Activated CD4-positive, alpha-beta memory T cell treated with anti-CD3 and anti-CD28 coated beads, Interleukin-2, amount 10 ng/mL, durations not matched to agents 7 days and 5 days (primary cell): ENCODE data around the gene SYDE1. TPM values are rescaled to one million over a fixed set of nuclear protein-coding genes. Genes with fewer than 3 reads are reported as not detected.
A peak's percentile ranks its signal among the peaks of the same experiment; 100 is the strongest.
"Not testable (repeated sequence)": the region's sequence is repeated elsewhere in the genome, so short reads cannot be mapped to it uniquely, and the experiment has no call there.

Experiments
- CTCF ChIA-PET: fragments of 350-600 bp; sonication (Branson Sonifier 250); formaldehyde crosslinking; loops from one replicate; lab custom pipeline; 2021; ENCODE audit warnings: antibody characterized with exemption, inconsistent platforms; lab: Charles Lee
- POLR2A ChIA-PET: fragments of 350-600 bp; sonication (Branson Sonifier 250); formaldehyde crosslinking; loops from one replicate; lab custom pipeline; 2021; ENCODE audit warnings: antibody characterized with exemption; lab: Charles Lee
- DNase-seq: peaks from one replicate; pipeline ENCODE4 v3.0.0-alpha.2; 2020
- H3K27ac Mint-ChIP-seq: one replicate; pipeline ENCODE4 v1.8.0; 2021; ENCODE audit warnings: mild to moderate bottlenecking, mixed read lengths
- H3K27me3 Mint-ChIP-seq: one replicate; pipeline ENCODE4 v1.8.0; 2021; ENCODE audit warnings: mixed read lengths
- H3K36me3 Mint-ChIP-seq: one replicate; pipeline ENCODE4 v1.8.0; 2021; ENCODE audit warnings: low read depth, mixed read lengths
- H3K4me1 Mint-ChIP-seq: one replicate; pipeline ENCODE4 v1.8.0; 2021; ENCODE audit warnings: mixed read lengths
- H3K4me3 Mint-ChIP-seq: one replicate; pipeline ENCODE4 v1.8.0; 2021; ENCODE audit warnings: mild to moderate bottlenecking, mixed read lengths
- H3K9me3 Mint-ChIP-seq: one replicate; pipeline ENCODE4 v1.8.0; 2021; ENCODE audit warnings: mixed read lengths
- total RNA-seq, 2 experiments: library from RNA; stranded (reverse); gene quantifications; one replicate each; pipeline ENCODE4 v1.2.3, GENCODE V29; 2021

SYDE1 gene
- total RNA-seq = not detected

- H3K4me3 Mint-ChIP-seq = no peak within 1 kb of the TSS
- no peak for DNase-seq
- H3K27me3 Mint-ChIP-seq = peaks cover 28% of the 10 kb centered on the region
- CTCF ChIA-PET = no interaction called here
- no peak within 1 kb of the TSS for H3K27ac Mint-ChIP-seq
- POLR2A ChIA-PET = interaction anchor here (0.6 kb wide), 1 partner anchor 58 kb away, joined by 3 read pairs; no protein-coding TSS in a partner anchor
- peaks cover 12% of the 10 kb centered on the region for H3K9me3 Mint-ChIP-seq
- H3K4me1 Mint-ChIP-seq = peaks cover 9% of the 10 kb centered on the region
- no peaks in the 10 kb centered on the region for H3K36me3 Mint-ChIP-seq
Measured at GRCh38 chr19:15107061-15108010, at the start of gene SYDE1. SYDE1 (plus strand) TSS chr19:15107401; CDS start chr19:15107434, 33 bp downstream.

DNA sequence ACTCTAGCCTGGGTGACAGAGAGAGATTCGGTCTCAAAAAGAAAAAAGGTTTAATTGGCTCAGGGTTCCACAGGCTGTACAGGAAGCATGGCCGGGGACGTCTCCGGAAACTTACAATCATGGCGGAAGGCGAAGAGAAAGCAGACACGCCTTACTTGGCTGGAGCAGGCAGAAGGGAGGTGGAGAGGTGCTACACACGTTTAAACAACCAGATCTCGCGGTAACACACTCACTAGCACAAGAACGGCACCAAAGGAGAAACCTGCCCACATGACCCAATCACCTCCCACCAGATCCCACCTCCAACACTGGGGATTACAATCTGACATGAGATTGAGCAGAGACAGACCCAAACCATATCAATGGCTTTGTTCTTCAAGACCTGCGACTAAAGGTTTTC, 45.2 kb upstream of the SYDE1 start:
- Mint-ChIP-seq H3K9me3 (no peaks in the 10 kb centered on the region), H3K4me1 (no peaks in the 10 kb centered on the region), H3K4me3 (no peak overlapping the region), H3K27ac (no peak overlapping the region), H3K27me3 (peaks cover 11% of the 10 kb centered on the region), H3K36me3 (no peaks in the 10 kb centered on the region)
- CTCF ChIA-PET = no interaction called here
- DNase-seq = no peak
- POLR2A ChIA-PET = no interaction called here

- H3K9me3 Mint-ChIP-seq = not testable (repeated sequence)
Measured at GRCh38 chr19:15070386-15070785, 36.8 kb upstream of the SYDE1 start.

DNA sequence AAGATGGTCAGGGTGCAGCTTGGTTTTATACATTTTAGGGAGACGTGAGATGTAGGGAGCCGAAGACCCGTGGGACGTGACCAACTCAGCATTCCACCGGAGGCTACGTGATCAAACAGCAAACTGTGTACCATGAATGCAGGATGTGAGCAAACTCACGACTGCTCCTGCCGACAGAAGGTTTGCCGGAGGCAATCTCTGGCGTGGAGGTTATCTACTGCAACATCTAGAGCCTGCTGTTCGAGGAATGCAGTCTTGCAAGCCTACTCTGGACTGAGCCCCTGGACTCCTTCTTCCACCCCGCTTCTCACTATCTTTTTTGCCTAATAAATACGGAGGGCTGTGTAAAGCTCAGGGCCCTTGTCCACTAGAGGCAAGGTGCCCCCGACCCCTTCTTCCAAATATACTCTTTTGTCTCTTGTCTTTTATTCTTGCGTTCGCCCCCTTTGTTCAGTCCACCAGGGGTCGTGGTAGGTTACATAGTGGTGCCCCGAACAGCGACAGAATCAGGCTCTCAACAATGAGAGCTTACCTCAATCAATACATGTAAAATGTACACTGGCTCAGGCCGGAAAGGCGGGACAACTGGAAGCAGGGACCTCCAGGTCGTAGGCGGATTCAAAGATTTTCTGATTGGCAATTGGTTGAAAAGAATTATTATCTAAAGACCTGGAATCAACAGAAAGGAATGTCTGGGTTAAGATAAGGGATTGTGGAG, 34.1 kb upstream of the SYDE1 start:
- Mint-ChIP-seq H3K9me3 (no peaks in the 10 kb centered on the region), H3K27ac (no peak overlapping the region), H3K4me1 (no peaks in the 10 kb centered on the region), H3K27me3 (no peaks in the 10 kb centered on the region), H3K36me3 (no peaks in the 10 kb centered on the region), H3K4me3 (no peak overlapping the region)
- DNase-seq = no peak
- ChIA-PET POLR2A (no interaction called here), CTCF (interaction anchor here (1.3 kb wide), 1 partner anchor 29 kb away, joined by 3 read pairs; no protein-coding TSS in a partner anchor)

More at GRCh38 chr19:15070386-15070785, 36.8 kb upstream of the SYDE1 start:
- peaks cover 11% of the 10 kb centered on the region for H3K27me3 Mint-ChIP-seq
- H3K27ac Mint-ChIP-seq, POLR2A ChIA-PET, H3K4me1 Mint-ChIP-seq, DNase-seq, H3K4me3 Mint-ChIP-seq, H3K36me3 Mint-ChIP-seq, CTCF ChIA-PET: not testable (repeated sequence)

- CTCF ChIA-PET = no interaction called here
- no peaks in the 10 kb centered on the region for H3K9me3 Mint-ChIP-seq
- no peaks in the 10 kb centered on the region for H3K36me3 Mint-ChIP-seq
Measured at GRCh38 chr19:15074371-15074770, 32.8 kb upstream of the SYDE1 start.

DNA sequence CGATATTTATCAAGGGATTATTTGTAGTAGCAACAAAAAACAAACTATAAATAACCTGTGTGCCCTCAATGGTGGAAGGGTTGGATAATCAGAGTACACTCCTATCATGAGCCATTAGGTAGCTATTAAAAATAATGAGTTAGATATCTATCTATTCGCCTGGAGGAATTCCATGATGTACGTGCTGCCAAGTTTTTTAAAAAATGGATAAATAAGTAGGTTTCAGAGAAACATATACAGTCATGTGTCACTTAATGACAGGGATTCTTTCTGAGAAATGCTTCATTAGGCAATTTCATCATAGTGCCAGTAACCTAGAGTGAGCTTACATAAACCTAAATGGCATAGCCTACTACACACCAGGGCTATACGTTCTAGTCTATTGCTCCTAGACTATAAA, 31.4 kb upstream of the SYDE1 start:
- no peaks in the 10 kb centered on the region for H3K36me3 Mint-ChIP-seq
- ChIA-PET CTCF (no interaction called here), POLR2A (no interaction called here)
- no peak overlapping the region for H3K4me3 Mint-ChIP-seq
- no peaks in the 10 kb centered on the region for H3K4me1 Mint-ChIP-seq
- no peak for DNase-seq
- H3K9me3 Mint-ChIP-seq = no peaks in the 10 kb centered on the region
- no peak overlapping the region for H3K27ac Mint-ChIP-seq
- no peaks in the 10 kb centered on the region for H3K27me3 Mint-ChIP-seq

More at GRCh38 chr19:15074371-15074770, 32.8 kb upstream of the SYDE1 start:
- H3K27me3 Mint-ChIP-seq = no peaks in the 10 kb centered on the region
- no peak for DNase-seq
- H3K4me3 Mint-ChIP-seq = no peak overlapping the region
- POLR2A ChIA-PET = no interaction called here
- H3K4me1 Mint-ChIP-seq = no peaks in the 10 kb centered on the region
- H3K27ac Mint-ChIP-seq = no peak overlapping the region

GRCh38 chr19:15080002-15080401, 27.2 kb upstream of the SYDE1 start:
- H3K9me3 Mint-ChIP-seq, H3K27me3 Mint-ChIP-seq, POLR2A ChIA-PET, H3K4me1 Mint-ChIP-seq, H3K27ac Mint-ChIP-seq, DNase-seq, H3K4me3 Mint-ChIP-seq, H3K36me3 Mint-ChIP-seq, CTCF ChIA-PET: not testable (repeated sequence)

DNA sequence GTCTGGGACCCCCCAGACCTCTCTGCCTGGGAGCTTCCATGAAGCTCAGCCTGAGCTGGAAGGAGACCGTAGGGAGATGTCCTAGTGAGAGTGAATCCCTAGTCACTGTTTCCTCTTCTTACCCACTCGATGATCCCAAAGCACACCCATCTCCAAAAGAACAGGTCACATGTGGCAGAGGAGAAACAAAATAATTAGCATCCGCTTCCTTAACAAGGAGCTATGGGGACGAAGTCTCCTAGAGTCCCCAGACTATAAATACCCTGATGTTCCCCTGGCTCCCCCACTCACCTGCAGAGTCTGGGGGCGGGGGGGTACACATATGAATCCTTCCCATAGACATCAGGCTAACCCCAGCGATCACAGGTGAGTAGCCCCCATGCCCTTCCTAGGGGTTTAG, 25.3 kb upstream of the SYDE1 start, which contains the start of gene OR1I1:
Gene OR1I1, plus strand, starts transcription at position 301 of the 400 bp plus-strand sequence. CDS start 4,855 bp downstream, outside the sequence.
- Mint-ChIP-seq H3K9me3 (no peaks in the 10 kb centered on the region), H3K36me3 (no peaks in the 10 kb centered on the region), H3K27me3 (no peaks in the 10 kb centered on the region), H3K4me3 (no peak within 1 kb of the TSS), H3K27ac (no peak within 1 kb of the TSS), H3K4me1 (no peaks in the 10 kb centered on the region)
- DNase-seq = no peak
- ChIA-PET POLR2A (no interaction called here), CTCF (interaction anchor here (1.4 kb wide), 1 partner anchor 10 kb away, joined by 8 read pairs; no protein-coding TSS in a partner anchor)

GRCh38 chr19:15087182-15087581, 20.0 kb upstream of the SYDE1 start:
- peaks cover 2% of the 10 kb centered on the region for H3K4me1 Mint-ChIP-seq
- no peaks in the 10 kb centered on the region for H3K36me3 Mint-ChIP-seq
- no peaks in the 10 kb centered on the region for H3K9me3 Mint-ChIP-seq
- H3K27ac Mint-ChIP-seq = no peak overlapping the region
- H3K27me3 Mint-ChIP-seq = peaks cover 3% of the 10 kb centered on the region
- no peak overlapping the region for H3K4me3 Mint-ChIP-seq
- POLR2A ChIA-PET = no interaction called here
- CTCF ChIA-PET = no interaction called here
- no peak for DNase-seq

GRCh38 chr19:15091918-15092753, 15.1 kb upstream of the SYDE1 start:
- DNase-seq = peak; percentile 37
- H3K4me3 Mint-ChIP-seq = no peak overlapping the region
- H3K9me3 Mint-ChIP-seq = no peaks in the 10 kb centered on the region
- peaks cover 3% of the 10 kb centered on the region for H3K27me3 Mint-ChIP-seq
- H3K4me1 Mint-ChIP-seq = peaks cover 4% of the 10 kb centered on the region
- no peaks in the 10 kb centered on the region for H3K36me3 Mint-ChIP-seq
- no peak overlapping the region for H3K27ac Mint-ChIP-seq
- CTCF ChIA-PET = interaction anchor here (0.7 to 2.6 kb wide), 24 partner anchors 9 to 1503 kb away, joined by 3 to 27 read pairs (median 4); partner anchors contain the start of genes AKAP8L and FAM32A
- POLR2A ChIA-PET = no interaction called here

GRCh38 chr19:15093001-15093400, 14.2 kb upstream of the SYDE1 start:
- no peaks in the 10 kb centered on the region for H3K9me3 Mint-ChIP-seq
- H3K27ac Mint-ChIP-seq = no peak overlapping the region
- CTCF ChIA-PET = interaction anchor here (1.1 to 2.6 kb wide), 9 partner anchors 9 to 462 kb away, joined by 3 to 27 read pairs (median 9); no protein-coding TSS in a partner anchor
- DNase-seq = no peak
- POLR2A ChIA-PET = no interaction called here
- no peak overlapping the region for H3K4me3 Mint-ChIP-seq
- peaks cover 4% of the 10 kb centered on the region for H3K4me1 Mint-ChIP-seq
- H3K36me3 Mint-ChIP-seq = no peaks in the 10 kb centered on the region
- no peaks in the 10 kb centered on the region for H3K27me3 Mint-ChIP-seq

- H3K36me3 Mint-ChIP-seq = no peaks in the 10 kb centered on the region
- POLR2A ChIA-PET = no interaction called here
- H3K27ac Mint-ChIP-seq = no peak overlapping the region
- H3K4me3 Mint-ChIP-seq = no peak overlapping the region
- H3K9me3 Mint-ChIP-seq = no peaks in the 10 kb centered on the region
- H3K27me3 Mint-ChIP-seq = no peaks in the 10 kb centered on the region
- CTCF ChIA-PET = no interaction called here
- no peak for DNase-seq
- H3K4me1 Mint-ChIP-seq = peaks cover 4% of the 10 kb centered on the region
Measured at GRCh38 chr19:15096223-15096622, 11.0 kb upstream of the SYDE1 start.
